IPS-20b (cell line): ENCODE measurements around the gene RUNX3.
"Not testable (repeated sequence)": the region's sequence is repeated elsewhere in the genome, so short reads cannot be mapped to it uniquely, and the experiment has no call there.

ENCODE experiments used
- H3K27ac ChIP-seq: one replicate; pipeline ENCODE4 v1.5.1; 2013; ENCODE audit warnings: low read length
- H3K27me3 ChIP-seq: 2 replicates; pipeline ENCODE4 v1.6.1; 2013; ENCODE audit warnings: mild to moderate bottlenecking, low read length, inconsistent platforms; ENCODE audit not compliant: insufficient read depth
- H3K36me3 ChIP-seq: 2 replicates; pipeline ENCODE4 v1.6.1; 2013; ENCODE audit warnings: low read depth, mild to moderate bottlenecking, inconsistent platforms, low read length, moderate library complexity; ENCODE audit not compliant: insufficient read depth
- H3K4me1 ChIP-seq: 2 replicates; pipeline ENCODE4 v1.6.1; 2013; ENCODE audit warnings: mild to moderate bottlenecking, control low read depth, inconsistent platforms, low read length, moderate library complexity; ENCODE audit not compliant: insufficient read depth
- H3K4me3 ChIP-seq: 2 replicates; pipeline ENCODE4 v1.5.1; 2013; ENCODE audit warnings: mild to moderate bottlenecking, low read length, inconsistent platforms
- H3K9ac ChIP-seq: 2 replicates; pipeline ENCODE4 v1.6.1; 2013; ENCODE audit warnings: low read depth, mild to moderate bottlenecking, inconsistent platforms, low read length, moderate library complexity
- H3K9me3 ChIP-seq: 2 replicates; pipeline ENCODE4 v1.6.1; 2013; ENCODE audit warnings: mild to moderate bottlenecking, low read depth, low read length, inconsistent platforms; ENCODE audit not compliant: insufficient read depth

The RUNX3 gene

GRCh38 chr1:24898909-24899439 is 31.1 kb downstream of the RUNX3 start:
- Histone ChIP-seq H3K4me3 (no peak overlapping the region), H3K9me3 (no peaks in the 10 kb centered on the region), H3K9ac (no peak overlapping the region), H3K4me1 (no peaks in the 10 kb centered on the region), H3K27ac (no peak overlapping the region), H3K36me3 (no peaks in the 10 kb centered on the region), H3K27me3 (no peaks in the 10 kb centered on the region)

DNA sequence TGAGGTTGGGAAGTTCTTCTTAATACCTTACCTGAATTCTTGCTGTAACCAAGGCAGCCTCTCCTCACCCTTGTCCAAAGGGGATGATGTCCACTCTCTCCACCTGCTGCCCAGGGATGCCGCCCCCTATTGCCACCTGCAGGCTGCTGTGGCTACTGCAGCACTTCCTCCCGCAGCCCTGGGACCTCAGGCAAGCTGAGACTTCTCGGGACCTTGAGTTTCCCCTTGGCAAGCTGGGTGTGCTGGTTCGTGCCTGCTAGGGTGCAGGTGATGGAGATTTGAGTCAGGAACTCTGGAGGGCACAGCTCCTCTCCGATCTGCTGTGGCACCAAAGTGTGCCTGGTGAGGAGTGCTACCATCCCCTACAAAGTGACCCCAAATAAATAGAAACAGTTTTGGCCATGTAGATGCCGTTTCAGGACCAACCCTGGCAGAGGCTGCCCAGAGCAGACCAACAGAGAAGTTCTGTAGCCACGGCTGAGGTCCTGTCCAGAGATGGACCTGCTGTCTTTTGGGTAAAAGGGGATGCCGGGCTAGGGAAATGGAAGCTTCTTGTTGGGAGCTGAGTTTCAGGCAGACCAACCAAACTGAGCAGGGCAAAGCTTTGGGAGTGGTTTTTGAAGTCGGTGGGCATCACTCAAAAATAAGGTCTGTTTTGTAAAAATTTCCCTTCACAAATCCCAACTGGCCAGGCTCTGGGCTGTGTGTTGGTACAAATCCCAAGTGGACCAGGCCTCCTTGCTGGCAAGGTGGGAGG is 31.7 kb downstream of the RUNX3 start:
- no peaks in the 10 kb centered on the region for H3K27me3 ChIP-seq
- no peak overlapping the region for H3K9ac ChIP-seq
- H3K4me3 ChIP-seq = no peak overlapping the region
- H3K9me3 ChIP-seq = no peaks in the 10 kb centered on the region
- H3K36me3 ChIP-seq = no peaks in the 10 kb centered on the region
- no peaks in the 10 kb centered on the region for H3K4me1 ChIP-seq
- H3K27ac ChIP-seq = no peak overlapping the region

GRCh38 chr1:24897263-24898151 is 32.6 kb downstream of the RUNX3 start:
- Histone ChIP-seq H3K36me3 (no peaks in the 10 kb centered on the region), H3K27me3 (no peaks in the 10 kb centered on the region), H3K9ac (no peak overlapping the region)

DNA sequence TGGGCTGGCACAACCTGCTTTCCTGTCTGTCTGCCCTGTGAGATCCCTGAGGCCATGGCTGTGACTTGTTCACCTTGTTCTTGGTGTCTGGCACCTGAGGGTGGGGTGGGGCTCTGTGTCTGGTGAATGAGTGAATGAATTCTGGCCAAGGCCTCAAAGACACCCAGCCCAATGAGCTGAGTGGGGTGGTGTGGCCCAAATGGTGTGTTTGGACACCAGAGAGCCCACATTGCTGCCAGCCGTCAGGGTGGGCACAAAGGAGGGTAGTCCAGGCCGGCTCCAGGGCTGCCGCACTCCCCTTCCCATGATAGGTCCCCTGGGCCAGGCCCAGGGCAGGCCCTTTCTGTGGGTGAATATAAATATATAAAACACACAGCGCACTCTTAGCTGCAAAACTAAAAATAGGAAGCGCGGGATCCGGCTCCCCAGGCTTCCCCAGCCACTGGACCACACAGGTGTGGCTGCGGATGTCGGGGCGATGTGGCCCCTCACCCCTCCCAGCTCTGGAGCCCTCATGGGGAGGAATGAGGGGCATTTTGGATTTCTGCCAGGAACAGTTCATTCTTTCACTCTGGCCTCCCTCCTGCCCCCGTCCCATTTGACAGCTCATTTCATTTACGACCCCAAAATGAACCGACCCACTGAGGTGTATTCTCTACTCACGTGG is 33.3 kb downstream of the RUNX3 start:
- H3K27me3 ChIP-seq = no peaks in the 10 kb centered on the region
- H3K4me3 ChIP-seq = no peak overlapping the region
- H3K27ac ChIP-seq = no peak overlapping the region
- no peaks in the 10 kb centered on the region for H3K36me3 ChIP-seq
- no peak overlapping the region for H3K9ac ChIP-seq
- H3K4me1 ChIP-seq = no peaks in the 10 kb centered on the region
- peaks cover 10% of the 10 kb centered on the region for H3K9me3 ChIP-seq

More at GRCh38 chr1:24897263-24898151, 32.6 kb downstream of the RUNX3 start:
- Histone ChIP-seq H3K27ac (no peak overlapping the region), H3K4me1 (no peaks in the 10 kb centered on the region), H3K4me3 (no peak overlapping the region), H3K9me3 (peaks cover 4% of the 10 kb centered on the region)

GRCh38 chr1:24896176-24896575 is 33.9 kb downstream of the RUNX3 start:
- Histone ChIP-seq H3K4me1 (no peaks in the 10 kb centered on the region), H3K27ac (no peak overlapping the region), H3K4me3 (no peak overlapping the region), H3K9ac (no peak overlapping the region), H3K9me3 (peaks cover 14% of the 10 kb centered on the region), H3K36me3 (no peaks in the 10 kb centered on the region), H3K27me3 (no peaks in the 10 kb centered on the region)

DNA sequence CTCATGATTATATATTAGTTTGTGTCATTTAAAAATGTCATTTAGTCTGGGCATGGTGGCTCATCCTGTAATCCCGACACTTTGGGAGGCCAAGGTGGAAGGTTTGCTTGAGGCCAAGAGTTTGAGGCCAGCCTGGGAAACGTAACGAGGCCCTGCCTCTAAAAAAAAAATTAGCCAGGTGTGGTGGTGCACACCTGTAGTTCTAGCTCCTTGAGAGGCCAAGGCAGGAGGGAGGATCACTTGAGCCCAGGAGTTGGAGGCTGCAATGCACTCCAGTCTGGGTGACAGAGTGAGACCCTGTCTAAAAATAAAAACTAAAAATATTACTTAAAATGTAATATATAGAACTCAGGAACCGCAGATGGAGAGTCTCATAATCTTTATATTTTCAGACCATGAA is 34.6 kb downstream of the RUNX3 start:
- no peak overlapping the region for H3K9ac ChIP-seq
- H3K4me1 ChIP-seq = no peaks in the 10 kb centered on the region
- H3K4me3 ChIP-seq = no peak overlapping the region
- no peak overlapping the region for H3K27ac ChIP-seq
- H3K36me3 ChIP-seq = no peaks in the 10 kb centered on the region
- peaks cover 18% of the 10 kb centered on the region for H3K9me3 ChIP-seq
- no peaks in the 10 kb centered on the region for H3K27me3 ChIP-seq

DNA sequence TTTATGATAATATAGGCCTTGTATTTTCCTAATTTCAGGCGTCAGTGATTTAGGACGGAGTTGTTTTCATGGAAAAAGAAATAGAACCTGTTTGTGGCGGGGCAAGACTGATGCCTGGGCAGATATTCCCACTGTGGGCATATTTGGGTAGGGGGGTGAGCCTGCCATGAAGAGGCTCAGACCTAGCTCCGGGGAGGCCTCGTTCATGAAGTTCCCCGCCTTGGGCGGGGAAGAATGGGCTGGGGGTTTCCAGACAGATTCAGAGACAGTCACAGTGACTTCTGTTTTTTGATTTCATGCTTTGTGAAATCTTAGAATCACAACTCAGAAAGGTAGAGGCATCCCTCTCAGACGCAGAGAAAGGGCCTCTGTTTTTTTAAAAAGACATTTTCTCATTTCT is 36.1 kb downstream of the RUNX3 start:
- Histone ChIP-seq H3K9me3 (peaks cover 21% of the 10 kb centered on the region), H3K4me3 (no peak overlapping the region), H3K27ac (no peak overlapping the region), H3K36me3 (no peaks in the 10 kb centered on the region), H3K9ac (no peak overlapping the region), H3K27me3 (no peaks in the 10 kb centered on the region), H3K4me1 (no peaks in the 10 kb centered on the region)

DNA sequence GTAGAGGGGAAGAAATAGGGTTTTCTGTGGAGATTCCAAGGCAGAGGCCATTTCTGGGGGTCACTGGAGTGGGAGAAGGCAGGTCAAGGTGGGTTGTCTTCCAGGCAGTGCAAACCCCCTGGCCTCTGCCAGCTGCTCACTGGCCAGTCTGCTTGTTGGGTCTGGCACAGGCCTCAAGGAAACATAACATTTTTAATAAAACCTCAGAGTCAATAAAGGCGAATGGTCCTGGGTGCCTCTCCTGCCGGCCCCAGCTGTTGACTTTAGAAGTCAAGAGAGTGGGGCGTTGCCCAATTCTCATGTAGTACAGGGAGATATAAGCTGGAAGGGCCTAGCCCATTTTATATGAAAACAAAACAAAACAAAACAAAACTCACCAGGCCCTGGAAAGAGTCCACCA is 36.6 kb downstream of the RUNX3 start:
- peaks cover 21% of the 10 kb centered on the region for H3K9me3 ChIP-seq
- H3K4me1 ChIP-seq = no peaks in the 10 kb centered on the region
- no peak overlapping the region for H3K27ac ChIP-seq
- H3K27me3 ChIP-seq = no peaks in the 10 kb centered on the region
- H3K4me3 ChIP-seq = no peak overlapping the region
- no peak overlapping the region for H3K9ac ChIP-seq
- H3K36me3 ChIP-seq = no peaks in the 10 kb centered on the region

DNA sequence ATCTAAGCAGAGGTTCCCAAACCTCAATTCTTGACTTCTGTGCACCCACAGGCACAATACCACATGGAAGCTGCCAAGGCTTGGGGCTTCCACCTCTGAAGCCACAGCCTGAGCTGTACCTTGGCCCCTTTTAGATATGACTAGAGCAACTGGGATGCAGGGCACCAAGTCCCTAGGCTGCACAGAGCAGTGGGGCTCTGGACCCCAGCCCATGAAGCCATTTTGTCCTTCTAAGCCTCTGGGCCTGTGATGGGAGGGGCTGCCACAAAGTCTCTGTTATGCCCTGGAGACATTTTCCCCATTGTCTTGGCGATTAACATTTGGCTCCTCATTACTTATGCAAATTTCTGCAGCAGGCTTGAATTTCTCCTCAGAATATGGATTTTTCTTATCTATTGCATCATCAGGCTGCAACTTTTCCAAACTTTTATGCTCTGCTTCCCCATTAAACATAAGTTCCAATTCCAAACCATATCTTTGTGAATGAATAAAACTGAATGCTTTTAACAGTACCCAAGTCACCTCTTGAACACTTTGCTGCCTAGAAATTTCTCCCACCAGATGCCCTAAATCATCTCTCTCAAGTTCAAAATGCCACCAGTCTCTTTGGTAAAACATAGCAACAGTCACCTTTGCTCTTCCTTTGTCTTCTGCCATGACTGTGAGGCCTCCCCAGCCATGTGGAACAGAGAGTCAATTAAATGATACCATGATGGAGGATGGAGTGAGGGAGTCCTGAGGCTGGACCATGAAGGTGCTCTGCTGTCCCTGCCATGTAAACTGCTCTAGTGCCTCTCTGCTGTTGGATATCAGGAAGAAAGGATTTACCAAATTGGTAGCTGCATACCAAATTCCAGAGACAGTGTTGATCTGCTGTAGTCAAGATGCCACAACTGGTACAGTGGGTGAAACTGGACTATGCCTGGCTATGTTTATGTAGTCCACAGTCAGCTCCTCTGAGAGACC is 37.6 kb downstream of the RUNX3 start:
- Histone ChIP-seq H3K36me3 (no peaks in the 10 kb centered on the region), H3K27me3 (no peaks in the 10 kb centered on the region), H3K4me3 (no peak overlapping the region), H3K4me1 (no peaks in the 10 kb centered on the region), H3K9me3 (peaks cover 21% of the 10 kb centered on the region), H3K9ac (no peak overlapping the region), H3K27ac (no peak overlapping the region)

- H3K9me3 ChIP-seq = peaks cover 21% of the 10 kb centered on the region
- not testable (repeated sequence) for H3K27me3 ChIP-seq, H3K27ac ChIP-seq, H3K4me1 ChIP-seq, H3K36me3 ChIP-seq, H3K9ac ChIP-seq, H3K4me3 ChIP-seq
Measured at GRCh38 chr1:24891367-24891766, 38.7 kb downstream of the RUNX3 start.

- H3K9me3 ChIP-seq = peaks cover 21% of the 10 kb centered on the region
- no peak overlapping the region for H3K9ac ChIP-seq
- H3K4me3 ChIP-seq = no peak overlapping the region
- H3K4me1 ChIP-seq = no peaks in the 10 kb centered on the region
- H3K27me3 ChIP-seq = no peaks in the 10 kb centered on the region
- H3K27ac ChIP-seq = no peak overlapping the region
- no peaks in the 10 kb centered on the region for H3K36me3 ChIP-seq
Measured at GRCh38 chr1:24890887-24891286, 39.2 kb downstream of the RUNX3 start.
